HG03565 (cell line): ENCODE results near the gene MAPK10.
A peak's percentile ranks its signal among the peaks of the same experiment; 100 is the strongest.

Experiments
- ATAC-seq: cut with Tn5 transposase; IDR thresholded peaks from one replicate; pipeline ENCODE4 v1.9.1; 2021; ENCODE audit warnings: mild to moderate bottlenecking, moderate library complexity; ENCODE audit not compliant: unreplicated experiment

The MAPK10 gene

GRCh38 chr4:86359944-86360478 lies at the start of gene MAPK10:
Gene MAPK10 (minus strand): TSS chr4:86360053.
- peak; percentile 98 for ATAC-seq

GRCh38 chr4:86403575-86403974 lies 43.7 kb upstream of the MAPK10 start:
- no peak for ATAC-seq

- ATAC-seq = no peak
Measured at GRCh38 chr4:86401826-86402225, 42.0 kb upstream of the MAPK10 start.

- no peak for ATAC-seq
Measured at GRCh38 chr4:86400216-86400615, 40.4 kb upstream of the MAPK10 start.

- ATAC-seq = peak; percentile 58
Measured at GRCh38 chr4:86398187-86398586, 38.3 kb upstream of the MAPK10 start.

- no peak for ATAC-seq
Measured at GRCh38 chr4:86393749-86394148, 33.9 kb upstream of the MAPK10 start.

- ATAC-seq = no peak
Measured at GRCh38 chr4:86389664-86390063, 29.8 kb upstream of the MAPK10 start.

- no peak for ATAC-seq
Measured at GRCh38 chr4:86388252-86388651, 28.4 kb upstream of the MAPK10 start.

- ATAC-seq = no peak
Measured at GRCh38 chr4:86386817-86387415, 27.1 kb upstream of the MAPK10 start.

- no peak for ATAC-seq
Measured at GRCh38 chr4:86386201-86386600, 26.3 kb upstream of the MAPK10 start.

GRCh38 chr4:86381431-86381830 lies 21.6 kb upstream of the MAPK10 start:
- ATAC-seq = no peak

- ATAC-seq = no peak
Measured at GRCh38 chr4:86380181-86380724, 20.4 kb upstream of the MAPK10 start.

GRCh38 chr4:86376850-86377249 lies 17.0 kb upstream of the MAPK10 start:
- no peak for ATAC-seq

- no peak for ATAC-seq
Measured at GRCh38 chr4:86368433-86368832, 8.6 kb upstream of the MAPK10 start.

- ATAC-seq = no peak
Measured at GRCh38 chr4:86367577-86367976, 7.7 kb upstream of the MAPK10 start.

- ATAC-seq = no peak
Measured at GRCh38 chr4:86366920-86367319, 7.1 kb upstream of the MAPK10 start.

GRCh38 chr4:86362510-86362909 lies 2.7 kb upstream of the MAPK10 start:
- no peak for ATAC-seq

- no peak for ATAC-seq
Measured at GRCh38 chr4:86358257-86358656, 1.6 kb downstream of the MAPK10 start.

GRCh38 chr4:86357608-86358007 lies 2.2 kb downstream of the MAPK10 start:
- no peak for ATAC-seq

GRCh38 chr4:86356425-86357210 lies 3.2 kb downstream of the MAPK10 start:
- peak; percentile 27 for ATAC-seq

- no peak for ATAC-seq
Measured at GRCh38 chr4:86354390-86354789, 5.5 kb downstream of the MAPK10 start.

GRCh38 chr4:86346320-86346719 lies 13.5 kb downstream of the MAPK10 start:
- ATAC-seq = no peak
